HepG2 (cell line): Measurements from ENCODE around the gene PPP3CB. TPM values are rescaled to one million over a fixed set of nuclear protein-coding genes. Genes with fewer than 3 reads are reported as not detected.

Experiments used
- ATAC-seq: fragments of 200-7000 bp; cut with Tn5 transposase; 3 replicates; pipeline ENCODE4 v1.9.1; 2020; ENCODE audit warnings: mild to moderate bottlenecking, moderate library complexity
- BruUV-seq: library from RNA; stranded (reverse); fragments of 400-500 nt; replicated peaks from 2 replicates; lab custom pipeline; 2021; lab: Mats Ljungman, UMichigan
- CTCF ChIA-PET: fragments of 300-600 bp; formaldehyde crosslinking; extraction: SDS; loops from one replicate; lab custom pipeline; 2021; ENCODE audit warnings: low total read pairs, inconsistent platforms, low intra/inter-chr PET ratio; lab: Yijun Ruan, JAX
- POLR2A ChIA-PET: fragments of 350-600 bp; sonication (Branson Sonifier 250); formaldehyde crosslinking; loops from one replicate; lab custom pipeline; 2020; ENCODE audit warnings: antibody characterized with exemption, inconsistent platforms; lab: Yijun Ruan, JAX
- DNase-seq: peaks from one replicate; pipeline ENCODE4 v3.0.0-alpha.2; 2015; ENCODE audit warnings: low spot score
- FAIRE-seq: peaks from 3 replicates; lab custom pipeline; 2011; peaks lifted over from hg19 to GRCh38; lab: Jason Lieb, UNC
- H2AFZ ChIP-seq: one replicate; pipeline ENCODE4 v1.6.1; 2011; ENCODE audit warnings: low read length, inconsistent platforms
- H3K27ac ChIP-seq: fragments of 300-600 bp; 3 replicates; pipeline ENCODE4 v1.8.0; 2011; ENCODE audit warnings: mixed run types, mild to moderate bottlenecking, mixed read lengths, low read length, inconsistent platforms; ENCODE audit not compliant: insufficient read depth; ENCODE audit errors: extremely low read length
- H3K27me3 ChIP-seq, 2 experiments: fragments of 200-600 bp in 1 of 2; 2 replicates in 1 of 2; 3 replicates in 1 of 2; pipeline versions ENCODE4 v1.6.0 to v1.8.0; 2011; ENCODE audit warnings: low read length in 2 of 2, mild to moderate bottlenecking in 2 of 2, moderate library complexity in 2 of 2, inconsistent platforms in 1 of 2; ENCODE audit not compliant: insufficient read depth in 2 of 2, control insufficient read depth in 1 of 2
- H3K36me3 ChIP-seq, 2 experiments: fragments of 200-600 bp in 1 of 2; replicated peaks in 1 of 2; 2 replicates in 1 of 2; 3 replicates in 1 of 2; pipeline versions ENCODE4 v1.5.1 to v1.8.0; 2011; ENCODE audit warnings: low read length in 2 of 2, inconsistent platforms in 1 of 2; ENCODE audit not compliant: insufficient read depth in 2 of 2, control insufficient read depth in 1 of 2
- H3K4me1 ChIP-seq: 2 replicates; pipeline ENCODE4 v1.5.1; 2012; ENCODE audit warnings: low read length, inconsistent platforms; ENCODE audit not compliant: insufficient read depth
- H3K4me2 ChIP-seq: 2 replicates; pipeline ENCODE4 v1.6.0; 2011; ENCODE audit warnings: low read depth, low read length, inconsistent platforms
- H3K4me3 ChIP-seq, 3 experiments: fragments of 200-600 bp in 1 of 3; sonication (generic), shearing (Covaris generic) in 1 of 3; replicated peaks in 1 of 3; 2 replicates each; pipeline ENCODE4 v1.5.1; 2011 to 2016; ENCODE audit warnings: low read length in 3 of 3, inconsistent platforms in 2 of 3, low read depth in 2 of 3, mild to moderate bottlenecking in 2 of 3, control low read depth in 1 of 3, mixed read lengths in 1 of 3; ENCODE audit not compliant: insufficient read depth in 1 of 3
- H3K79me2 ChIP-seq: one replicate; pipeline ENCODE4 v1.6.1; 2011; ENCODE audit warnings: low read length, inconsistent platforms; ENCODE audit not compliant: insufficient read depth
- H3K9ac ChIP-seq: 2 replicates; pipeline ENCODE4 v1.6.0; 2011; ENCODE audit warnings: mild to moderate bottlenecking, low read depth, low read length, inconsistent platforms; ENCODE audit not compliant: insufficient read depth
- H3K9me3 ChIP-seq: 2 replicates; pipeline ENCODE4 v1.5.1; 2012; ENCODE audit warnings: mild to moderate bottlenecking, low read length
- H4K20me1 ChIP-seq: 2 replicates; pipeline ENCODE4 v1.6.0; 2011; ENCODE audit warnings: inconsistent platforms, mild to moderate bottlenecking, low read length, moderate library complexity; ENCODE audit not compliant: insufficient read depth
- ATF2 ChIP-seq: sonication (generic); formaldehyde crosslinking; IDR thresholded peaks from 2 replicates; pipeline ENCODE4 v1.4.0; 2020; ENCODE audit warnings: missing genetic modification reagents
- ERF ChIP-seq: IDR thresholded peaks from 2 replicates; pipeline ENCODE4 v1.6.1; 2018; ENCODE audit warnings: missing biosample characterization, missing genetic modification reagents
- ISX ChIP-seq: sonication (generic); formaldehyde crosslinking; conservative IDR thresholded peaks from 2 replicates; pipeline ENCODE4 v1.5.0; 2020; ENCODE audit warnings: missing genetic modification reagents
- KAT2B ChIP-seq: fragments of 150-350 bp; IDR thresholded peaks from 2 replicates; pipeline ENCODE4 v1.6.1; 2014; ENCODE audit warnings: low read depth, low read length, borderline replicate concordance
- KMT2B ChIP-seq: IDR thresholded peaks from 2 replicates; pipeline ENCODE4 v1.6.1; 2016; ENCODE audit warnings: missing genetic modification reagents, missing compliant biosample characterization
- NR0B2 ChIP-seq: sonication (generic); formaldehyde crosslinking; IDR thresholded peaks from 2 replicates; pipeline ENCODE4 v1.4.0; 2020; ENCODE audit warnings: mild to moderate bottlenecking, missing genetic modification reagents
- RORA ChIP-seq: sonication (generic); formaldehyde crosslinking; IDR thresholded peaks from 2 replicates; pipeline ENCODE4 v1.5.0; 2020; ENCODE audit warnings: mild to moderate bottlenecking, missing genetic modification reagents, moderate library complexity
- SMAD9 ChIP-seq: sonication (generic); formaldehyde crosslinking; IDR thresholded peaks from 2 replicates; pipeline ENCODE4 v1.5.1; 2020; ENCODE audit warnings: mild to moderate bottlenecking, missing genetic modification reagents
- TP53 ChIP-seq: sonication (generic); formaldehyde crosslinking; conservative IDR thresholded peaks from 2 replicates; pipeline ENCODE4 v1.4.0; 2020; ENCODE audit warnings: missing genetic modification reagents
- ZFP91 ChIP-seq: sonication (generic); formaldehyde crosslinking; IDR thresholded peaks from 2 replicates; pipeline ENCODE4 v1.9.0; 2022; ENCODE audit warnings: missing genetic modification reagents, mild to moderate bottlenecking, borderline replicate concordance
- ZNF275 ChIP-seq: sonication (generic); formaldehyde crosslinking; IDR thresholded peaks from 2 replicates; pipeline ENCODE4 v1.8.0; 2022; ENCODE audit warnings: missing genetic modification reagents, mild to moderate bottlenecking, inconsistent platforms, borderline replicate concordance
- WGBS: methylation state at CpG from one replicate; pipeline ENCODE4 v1.1.6; 2017; ENCODE audit warnings: low lambda C conversion rate; 5-methylcytosine and 5-hydroxymethylcytosine counted together
- in situ Hi-C: cut with HindIII; loops from 2 replicates; pipeline ENCODE4 v1.10.0; 2017; ENCODE audit warnings: low pct_unique_long_range_greater_than_20kb; ENCODE audit not compliant: extremely low pct_ligation_motif_present
- intact Hi-C: fragments of 100-400 bp; cut with micrococcal nuclease; formaldehyde crosslinking; loops from one replicate; pipeline ENCODE4 v1.10.0; 2022; ENCODE audit not compliant: unreplicated experiment
- polyA plus RNA-seq, 8 experiments: library from polyadenylated mRNA; depleted of rRNA in 3 of 8; stranded (reverse) in 7 of 8; unstranded in 1 of 8; fragments of >200 nt; fragmentation: Illumina TruSeq in 4 of 8; extraction: Trizol in 4 of 8; gene quantifications; 2 replicates each; pipeline versions ENCODE4 v1.2.1 to v1.2.3, GENCODE V29; 2011 to 2016; ENCODE audit warnings: low read depth in 4 of 8, missing spikeins in 1 of 8, mixed read lengths in 1 of 8; ENCODE audit not compliant: insufficient read depth in 1 of 8
- total RNA-seq, 5 experiments: library from RNA; depleted of rRNA; stranded (reverse); fragments of >200 nt; fragmentation: Illumina TruSeq; extraction: Trizol; gene quantifications; 2 replicates each; pipeline ENCODE4 v1.2.3, GENCODE V29; 2016; ENCODE audit warnings: low read depth in 1 of 5
- TF ChIP-seq, protein P1 (sequence below), 2 experiments: sonication (generic) in 1 of 2; formaldehyde crosslinking in 1 of 2; IDR thresholded peaks; 2 replicates each; pipeline versions ENCODE4 v1.4.0 to v1.6.1; 2018 to 2020; ENCODE audit warnings: missing genetic modification reagents in 2 of 2, borderline replicate concordance in 1 of 2, low read depth in 1 of 2, mild to moderate bottlenecking in 1 of 2, missing biosample characterization in 1 of 2

PPP3CB gene
- total and polyA plus RNA-seq, 2 of the 13 experiments (the other 11 are each of a cell fraction or from before 2014, with no cell fraction given): 8.7 to 11.4 TPM

GRCh38 chr10:73478636-73479035 lies 17.2 kb downstream of the PPP3CB start:
- H3K27me3 ChIP-seq: no peaks in the 10 kb centered on the region
- in situ Hi-C loops: no loop called here
- H3K4me2 ChIP-seq: no peak overlapping the region
- no peak overlapping the region for H3K27ac ChIP-seq
- no peak for TF ChIP-seq KAT2B
- no peak for TF ChIP-seq ATF2 (CRISPR knock-in tag)
- no peak for TF ChIP-seq ZFP91 (CRISPR knock-in tag)
- TF ChIP-seq TP53 (CRISPR knock-in tag): no peak
- no peak for TF ChIP-seq ISX (CRISPR knock-in tag)
- no peak for TF ChIP-seq NR0B2 (CRISPR knock-in tag)
- no peak for TF ChIP-seq SMAD9 (CRISPR knock-in tag)
- no peak for TF ChIP-seq ERF (CRISPR knock-in tag)
- no peak for TF ChIP-seq RORA (CRISPR knock-in tag)
- no peak for TF ChIP-seq ZNF275 (CRISPR knock-in tag)
- TF ChIP-seq, protein P1, sequence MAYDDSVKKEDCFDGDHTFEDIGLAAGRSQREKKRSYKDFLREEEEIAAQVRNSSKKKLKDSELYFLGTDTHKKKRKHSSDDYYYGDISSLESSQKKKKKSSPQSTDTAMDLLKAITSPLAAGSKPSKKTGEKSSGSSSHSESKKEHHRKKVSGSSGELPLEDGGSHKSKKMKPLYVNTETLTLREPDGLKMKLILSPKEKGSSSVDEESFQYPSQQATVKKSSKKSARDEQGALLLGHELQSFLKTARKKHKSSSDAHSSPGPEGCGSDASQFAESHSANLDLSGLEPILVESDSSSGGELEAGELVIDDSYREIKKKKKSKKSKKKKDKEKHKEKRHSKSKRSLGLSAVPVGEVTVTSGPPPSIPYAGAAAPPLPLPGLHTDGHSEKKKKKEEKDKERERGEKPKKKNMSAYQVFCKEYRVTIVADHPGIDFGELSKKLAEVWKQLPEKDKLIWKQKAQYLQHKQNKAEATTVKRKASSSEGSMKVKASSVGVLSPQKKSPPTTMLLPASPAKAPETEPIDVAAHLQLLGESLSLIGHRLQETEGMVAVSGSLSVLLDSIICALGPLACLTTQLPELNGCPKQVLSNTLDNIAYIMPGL (CRISPR knock-in tag; IDR thresholded peaks at IDR 0.05; ENCODE audit: borderline replicate concordance in 1 of 2, low read depth in 1 of 2): no peak
- TF ChIP-seq KMT2B: no peak
- TF ChIP-seq, all 625 proteins: peak for 0
- H3K9ac ChIP-seq: no peak overlapping the region
- no peak for ATAC-seq
- no peak overlapping the region for H2AFZ ChIP-seq
- intact Hi-C loops: no loop called here
- WGBS: 95% methylated on average over 3 of the region's 3 CpGs
- H3K79me2 ChIP-seq: no peaks in the 10 kb centered on the region
- H3K36me3 ChIP-seq: peaks cover 2 to 42% of the 10 kb centered on the region in 2 experiments; a peak in 3 of 5 replicates
- no peak for FAIRE-seq
- H3K9me3 ChIP-seq: no peaks in the 10 kb centered on the region
- no peaks in the 10 kb centered on the region for H4K20me1 ChIP-seq
- ChIA-PET POLR2A (no interaction called here), CTCF (no interaction called here)
- H3K4me1 ChIP-seq: no peaks in the 10 kb centered on the region
- BruUV-seq: no TSS peak
- no peak overlapping the region for H3K4me3 ChIP-seq
- no peak for DNase-seq
